ENCODE measurements around the gene NLRP6.

NLRP6 gene

DNA sequence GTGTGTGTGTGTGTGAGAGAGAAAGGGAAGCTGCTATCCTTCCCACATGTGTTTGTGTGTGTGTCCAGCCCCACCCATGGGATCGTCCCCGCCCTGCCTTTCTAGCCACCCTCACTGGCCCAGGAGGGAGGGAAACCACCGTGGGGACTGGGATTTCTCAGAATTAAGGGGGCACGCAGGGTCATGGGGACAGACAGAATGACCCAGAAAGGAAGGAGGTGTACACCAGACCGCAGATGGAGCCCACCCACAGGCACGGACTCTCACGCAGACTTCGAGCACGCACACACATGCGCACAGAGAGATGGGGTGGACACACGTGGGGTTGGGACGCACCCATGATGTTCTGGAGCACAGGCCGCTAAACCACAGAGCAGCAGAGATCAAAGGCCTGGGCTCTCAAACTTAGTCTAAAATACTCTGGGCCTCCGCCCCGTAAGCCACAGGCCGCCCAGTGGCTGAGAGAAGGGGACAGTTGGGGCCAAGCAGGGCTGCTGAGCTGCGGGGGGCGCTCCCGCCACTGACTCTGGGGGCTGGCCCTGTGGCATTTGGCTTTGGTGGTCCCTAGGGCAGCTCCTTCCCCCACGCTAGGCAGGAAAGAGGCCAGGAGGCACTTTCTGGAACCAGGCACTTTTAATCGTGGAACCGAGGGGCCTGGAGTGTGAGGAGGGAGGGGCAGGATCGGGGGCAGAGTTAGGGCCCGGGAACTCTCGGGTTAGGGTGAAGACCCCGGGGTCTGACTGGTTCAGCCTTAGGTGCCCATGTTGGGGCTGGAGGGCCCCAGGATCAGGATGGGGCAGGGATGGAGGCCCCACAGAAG is 19.6 kb downstream of the NLRP6 start:
- TF ChIP-seq, protein P1, sequence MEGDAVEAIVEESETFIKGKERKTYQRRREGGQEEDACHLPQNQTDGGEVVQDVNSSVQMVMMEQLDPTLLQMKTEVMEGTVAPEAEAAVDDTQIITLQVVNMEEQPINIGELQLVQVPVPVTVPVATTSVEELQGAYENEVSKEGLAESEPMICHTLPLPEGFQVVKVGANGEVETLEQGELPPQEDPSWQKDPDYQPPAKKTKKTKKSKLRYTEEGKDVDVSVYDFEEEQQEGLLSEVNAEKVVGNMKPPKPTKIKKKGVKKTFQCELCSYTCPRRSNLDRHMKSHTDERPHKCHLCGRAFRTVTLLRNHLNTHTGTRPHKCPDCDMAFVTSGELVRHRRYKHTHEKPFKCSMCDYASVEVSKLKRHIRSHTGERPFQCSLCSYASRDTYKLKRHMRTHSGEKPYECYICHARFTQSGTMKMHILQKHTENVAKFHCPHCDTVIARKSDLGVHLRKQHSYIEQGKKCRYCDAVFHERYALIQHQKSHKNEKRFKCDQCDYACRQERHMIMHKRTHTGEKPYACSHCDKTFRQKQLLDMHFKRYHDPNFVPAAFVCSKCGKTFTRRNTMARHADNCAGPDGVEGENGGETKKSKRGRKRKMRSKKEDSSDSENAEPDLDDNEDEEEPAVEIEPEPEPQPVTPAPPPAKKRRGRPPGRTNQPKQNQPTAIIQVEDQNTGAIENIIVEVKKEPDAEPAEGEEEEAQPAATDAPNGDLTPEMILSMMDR (IDR thresholded peaks at IDR 0.05; ENCODE audit: extremely low read depth, missing control alignments): no peak
- no peak for DNase-seq (ENCODE audit: low spot score)

DNA sequence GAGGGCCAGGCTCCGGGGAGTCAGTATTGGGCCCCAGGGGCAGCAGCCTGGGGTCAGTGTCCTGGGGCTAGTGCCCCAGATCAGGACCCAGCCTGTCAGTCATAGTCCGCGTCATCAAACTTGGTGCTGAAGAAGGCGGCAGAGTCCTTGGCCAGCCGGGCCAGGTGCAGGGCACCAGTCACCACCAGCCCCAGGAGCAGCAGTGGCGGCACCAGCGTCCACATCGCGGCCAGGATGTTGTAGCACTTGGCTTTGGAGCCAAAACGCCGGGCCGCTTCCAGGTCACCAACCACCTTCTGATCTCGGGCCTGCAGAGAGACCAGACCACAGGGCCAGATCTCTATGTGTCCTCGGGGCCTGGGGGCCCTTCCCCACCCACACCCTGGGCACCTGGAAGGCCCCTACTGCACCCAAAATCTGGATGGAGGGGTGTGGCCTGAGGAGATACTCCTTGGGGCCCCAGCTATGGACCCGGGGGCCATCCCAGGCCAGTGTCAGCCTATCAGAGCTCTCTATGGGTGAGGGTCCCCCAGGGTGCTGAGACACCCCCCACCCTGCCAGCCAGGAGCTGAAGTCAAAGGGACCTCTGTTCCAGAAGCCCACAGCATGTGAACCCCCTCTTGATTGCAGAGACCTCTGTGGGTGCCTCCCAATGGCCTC is 20.3 kb downstream of the NLRP6 start:
- no peak for DNase-seq (ENCODE audit: low spot score)
- TF ChIP-seq, protein P1 (IDR thresholded peaks at IDR 0.05; ENCODE audit: extremely low read depth, missing control alignments): no peak

- TF ChIP-seq, protein P1 (IDR thresholded peaks at IDR 0.05; ENCODE audit: extremely low read depth, missing control alignments): no peak
- no peak for DNase-seq (ENCODE audit: low spot score)
Observed at GRCh38 chr11:299081-299891, 21.1 kb downstream of the NLRP6 start, which contains the start of gene IFITM5. Gene IFITM5 (minus strand): TSS chr11:299526. CDS start chr11:299490, 36 bp downstream.

- DNase-seq (ENCODE audit: low spot score): peak; percentile 58
- TF ChIP-seq, protein P1 (IDR thresholded peaks at IDR 0.05; ENCODE audit: extremely low read depth, missing control alignments): no peak
Observed at GRCh38 chr11:299951-300735, 21.9 kb downstream of the NLRP6 start.

DNA sequence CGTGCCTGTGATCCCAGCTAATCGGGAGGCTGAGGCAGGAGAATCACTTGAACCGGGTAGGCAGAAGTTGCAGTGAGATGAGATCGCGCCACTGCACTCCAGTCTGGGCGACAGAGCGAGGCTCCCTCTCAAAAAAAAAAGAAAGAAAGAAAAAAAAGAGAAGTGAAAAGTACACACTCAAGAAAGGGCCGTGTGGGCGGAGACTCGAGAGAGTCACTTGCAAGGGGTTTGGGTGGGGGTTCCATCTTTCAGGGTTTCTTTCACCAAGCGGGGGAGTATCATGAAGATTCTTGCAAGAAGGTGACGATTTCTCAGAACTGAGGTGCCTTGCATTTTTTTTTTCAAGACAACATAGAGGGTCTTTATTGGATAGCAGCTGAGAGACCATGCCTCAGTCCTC is 25.2 kb downstream of the NLRP6 start:
- peak; percentile 87 for DNase-seq (ENCODE audit: low spot score)
- TF ChIP-seq, protein P1 (IDR thresholded peaks at IDR 0.05; ENCODE audit: extremely low read depth, missing control alignments): no peak

GRCh38 chr11:304061-304506 is 25.9 kb downstream of the NLRP6 start:
- no peak for DNase-seq (ENCODE audit: low spot score)
- TF ChIP-seq, protein P1 (IDR thresholded peaks at IDR 0.05; ENCODE audit: extremely low read depth, missing control alignments): no peak
